HL-60 (cell line): ENCODE results near the gene SPIN2A.
"Not testable (repeated sequence)": the region's sequence is repeated elsewhere in the genome, so short reads cannot be mapped to it uniquely, and the experiment has no call there.

Source experiments
- DNase-seq, 2 experiments: peaks; one replicate each; pipeline ENCODE4 v3.0.0-alpha.2; 2010 to 2020; ENCODE audit warnings: low read depth in 1 of 2, low spot score in 1 of 2
- H3K27ac ChIP-seq: fragments of 250-450 bp; sonication (Bioruptor Pico); replicated peaks from 2 replicates; pipeline ENCODE4 v1.5.1; 2020; ENCODE audit warnings: mild to moderate bottlenecking, moderate library complexity
- H3K27me3 ChIP-seq: fragments of 250-450 bp; sonication (Bioruptor Pico); 2 replicates; pipeline ENCODE4 v1.5.1; 2021; ENCODE audit warnings: mild to moderate bottlenecking, moderate library complexity; ENCODE audit not compliant: insufficient read depth, poor library complexity, severe bottlenecking
- H3K4me3 ChIP-seq: replicated peaks from 2 replicates; pipeline ENCODE4 v1.5.1; 2011; ENCODE audit warnings: mild to moderate bottlenecking, control low read depth, low read length; ENCODE audit not compliant: insufficient read depth
- CTCF ChIP-seq: IDR thresholded peaks from one replicate; pipeline ENCODE4 v1.5.1; 2011; ENCODE audit warnings: low read length, control low read depth, inconsistent platforms; ENCODE audit not compliant: insufficient read depth
- GABPA ChIP-seq: IDR thresholded peaks from 2 replicates; pipeline ENCODE4 v1.6.1; 2012; ENCODE audit warnings: low read depth
- POLR2AphosphoS5 ChIP-seq: IDR thresholded peaks from 2 replicates; pipeline ENCODE4 v1.6.1; 2012; ENCODE audit warnings: low read depth
- SPI1 ChIP-seq: IDR thresholded peaks from 2 replicates; pipeline ENCODE4 v1.6.1; 2012; ENCODE audit warnings: low read depth, mild to moderate bottlenecking, borderline replicate concordance
- TF ChIP-seq, protein P1 (sequence below): IDR thresholded peaks from 2 replicates; pipeline ENCODE4 v1.6.1; 2012; ENCODE audit warnings: low read depth; ENCODE audit not compliant: insufficient replicate concordance

SPIN2A gene

GRCh38 chrX:57104921-57105398 is 32.2 kb downstream of the SPIN2A start:
- no peak for DNase-seq
- H3K4me3 ChIP-seq: no peak overlapping the region
- H3K27me3 ChIP-seq: no peaks in the 10 kb centered on the region
- no peak overlapping the region for H3K27ac ChIP-seq
- no peak for TF ChIP-seq POLR2AphosphoS5
- TF ChIP-seq SPI1: no peak
- TF ChIP-seq, protein P1, sequence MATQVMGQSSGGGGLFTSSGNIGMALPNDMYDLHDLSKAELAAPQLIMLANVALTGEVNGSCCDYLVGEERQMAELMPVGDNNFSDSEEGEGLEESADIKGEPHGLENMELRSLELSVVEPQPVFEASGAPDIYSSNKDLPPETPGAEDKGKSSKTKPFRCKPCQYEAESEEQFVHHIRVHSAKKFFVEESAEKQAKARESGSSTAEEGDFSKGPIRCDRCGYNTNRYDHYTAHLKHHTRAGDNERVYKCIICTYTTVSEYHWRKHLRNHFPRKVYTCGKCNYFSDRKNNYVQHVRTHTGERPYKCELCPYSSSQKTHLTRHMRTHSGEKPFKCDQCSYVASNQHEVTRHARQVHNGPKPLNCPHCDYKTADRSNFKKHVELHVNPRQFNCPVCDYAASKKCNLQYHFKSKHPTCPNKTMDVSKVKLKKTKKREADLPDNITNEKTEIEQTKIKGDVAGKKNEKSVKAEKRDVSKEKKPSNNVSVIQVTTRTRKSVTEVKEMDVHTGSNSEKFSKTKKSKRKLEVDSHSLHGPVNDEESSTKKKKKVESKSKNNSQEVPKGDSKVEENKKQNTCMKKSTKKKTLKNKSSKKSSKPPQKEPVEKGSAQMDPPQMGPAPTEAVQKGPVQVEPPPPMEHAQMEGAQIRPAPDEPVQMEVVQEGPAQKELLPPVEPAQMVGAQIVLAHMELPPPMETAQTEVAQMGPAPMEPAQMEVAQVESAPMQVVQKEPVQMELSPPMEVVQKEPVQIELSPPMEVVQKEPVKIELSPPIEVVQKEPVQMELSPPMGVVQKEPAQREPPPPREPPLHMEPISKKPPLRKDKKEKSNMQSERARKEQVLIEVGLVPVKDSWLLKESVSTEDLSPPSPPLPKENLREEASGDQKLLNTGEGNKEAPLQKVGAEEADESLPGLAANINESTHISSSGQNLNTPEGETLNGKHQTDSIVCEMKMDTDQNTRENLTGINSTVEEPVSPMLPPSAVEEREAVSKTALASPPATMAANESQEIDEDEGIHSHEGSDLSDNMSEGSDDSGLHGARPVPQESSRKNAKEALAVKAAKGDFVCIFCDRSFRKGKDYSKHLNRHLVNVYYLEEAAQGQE: no peak
- no peak for TF ChIP-seq GABPA
- no peak for TF ChIP-seq CTCF

- TF ChIP-seq, protein P1: no peak
- TF ChIP-seq POLR2AphosphoS5 (no peak), GABPA (no peak), CTCF (no peak), SPI1 (no peak)
- no peak overlapping the region for H3K4me3 ChIP-seq
- H3K27me3 ChIP-seq: no peaks in the 10 kb centered on the region
- no peak overlapping the region for H3K27ac ChIP-seq
- DNase-seq: no peak
Measured at GRCh38 chrX:57104406-57104805, 32.8 kb downstream of the SPIN2A start.

DNA sequence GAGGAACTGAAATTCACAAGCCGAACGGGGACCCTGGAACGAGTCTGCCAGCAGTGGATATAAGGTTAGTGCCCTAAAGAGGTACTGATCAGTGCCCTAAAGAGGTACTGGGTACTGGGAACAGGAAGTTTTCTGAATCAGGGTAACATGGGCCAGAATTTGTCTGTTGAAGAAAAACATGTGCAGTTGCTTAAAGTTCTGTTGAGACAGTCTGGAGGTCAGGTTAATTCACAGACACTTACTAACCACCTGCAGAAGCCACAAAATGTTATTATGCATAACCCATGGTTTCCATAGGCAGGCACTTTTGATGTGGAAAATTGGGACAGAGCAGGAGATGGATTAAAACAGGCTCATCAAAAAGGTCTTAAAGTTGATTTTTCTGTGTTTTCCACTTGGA is 33.7 kb downstream of the SPIN2A start:
- DNase-seq: no peak
- no peak overlapping the region for H3K4me3 ChIP-seq

GRCh38 chrX:57102918-57103317 is 34.3 kb downstream of the SPIN2A start:
- DNase-seq, H3K27ac ChIP-seq, H3K27me3 ChIP-seq, H3K4me3 ChIP-seq: not testable (repeated sequence)

More for the DNA sequence above, 33.7 kb downstream of the SPIN2A start:
- no peak overlapping the region for H3K27ac ChIP-seq
- no peak for TF ChIP-seq SPI1
- TF ChIP-seq CTCF: no peak
- no peak for TF ChIP-seq POLR2AphosphoS5
- TF ChIP-seq GABPA: no peak
- TF ChIP-seq, protein P1: no peak
- H3K27me3 ChIP-seq: no peaks in the 10 kb centered on the region
